Measurements from ENCODE around the gene LGR6. TPM values are rescaled to one million over a fixed set of nuclear protein-coding genes. Genes with fewer than 3 reads are reported as not detected.

Gene LGR6
- total RNA-seq, 1 donor from 2014 or later, result 0.52 TPM

- no peak overlapping the region for H3K4me3 ChIP-seq (ENCODE audit: low read length in 3 of 3)
- no peaks in the 10 kb centered on the region for H3K9me3 ChIP-seq (ENCODE audit: control insufficient read depth in 3 of 3, low read length in 3 of 3)
- H3K27ac ChIP-seq (ENCODE audit: low read depth, low read length), result no peak overlapping the region
- peaks cover 4 to 11% (median 5%) of the 10 kb centered on the region in 3 donors for H3K4me1 ChIP-seq (ENCODE audit: control insufficient read depth in 3 of 3, insufficient read depth in 3 of 3, low read length in 3 of 3)
- no peak overlapping the region for H3K9ac ChIP-seq (ENCODE audit: low read depth in 1 of 3, low read length in 3 of 3)
- no peaks in the 10 kb centered on the region for H3K36me3 ChIP-seq (ENCODE audit: control insufficient read depth in 3 of 3, insufficient read depth in 3 of 3, low read length in 3 of 3)
- no peaks in the 10 kb centered on the region for H3K27me3 ChIP-seq (ENCODE audit: control insufficient read depth in 3 of 3, insufficient read depth in 3 of 3, low read length in 3 of 3)
These were observed 98.5 kb downstream of the LGR6 start for GRCh38 chr1:202291961-202292712.

DNA sequence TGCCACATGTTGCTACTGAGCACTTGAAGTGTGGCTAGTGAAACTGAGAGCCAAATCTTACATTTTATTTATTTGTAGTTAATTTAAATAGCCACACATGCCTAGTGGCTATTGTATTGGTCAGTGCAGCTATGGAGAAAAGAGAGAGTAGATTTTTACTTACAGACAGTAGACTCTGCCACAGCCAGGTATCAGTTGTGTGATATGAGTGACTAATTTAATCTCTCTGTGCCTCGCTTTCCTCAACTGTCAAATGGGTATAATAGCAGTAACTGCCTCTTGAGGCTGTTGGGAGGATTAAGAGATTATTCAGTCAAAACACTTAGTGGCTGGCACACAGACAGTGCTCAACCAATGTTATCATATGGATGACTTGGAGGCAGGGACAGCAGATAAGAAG is 99.2 kb downstream of the LGR6 start:
- Histone ChIP-seq H3K4me3 (ENCODE audit: low read length in 3 of 3) (no peak overlapping the region), H3K9me3 (ENCODE audit: control insufficient read depth in 3 of 3, low read length in 3 of 3) (no peaks in the 10 kb centered on the region), H3K4me1 (ENCODE audit: control insufficient read depth in 3 of 3, insufficient read depth in 3 of 3, low read length in 3 of 3) (peaks cover 0 to 11% (median 2%) of the 10 kb centered on the region in 3 donors), H3K27ac (ENCODE audit: low read depth, low read length) (no peak overlapping the region), H3K36me3 (ENCODE audit: control insufficient read depth in 3 of 3, insufficient read depth in 3 of 3, low read length in 3 of 3) (no peaks in the 10 kb centered on the region), H3K9ac (ENCODE audit: low read depth in 1 of 3, low read length in 3 of 3) (no peak overlapping the region), H3K27me3 (ENCODE audit: control insufficient read depth in 3 of 3, insufficient read depth in 3 of 3, low read length in 3 of 3) (no peaks in the 10 kb centered on the region)

DNA sequence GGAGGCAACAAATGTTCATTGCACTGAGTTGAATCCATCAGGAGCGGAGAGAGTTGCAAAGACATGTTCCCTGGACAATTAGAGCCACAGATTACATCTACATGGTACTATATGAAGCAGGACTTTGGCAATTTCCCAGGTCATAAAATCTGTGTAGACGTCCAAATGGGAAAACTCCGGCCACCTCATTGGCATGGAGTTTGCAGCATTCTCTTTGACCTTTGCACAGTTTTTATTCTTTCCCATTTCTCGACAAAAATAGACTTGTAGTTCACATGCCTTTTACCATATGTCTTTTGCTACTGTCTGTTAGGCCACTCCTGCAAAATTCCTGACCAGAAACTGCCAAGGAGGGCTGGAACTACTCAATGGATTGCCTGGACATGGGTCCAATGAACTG is 100.0 kb downstream of the LGR6 start:
- Histone ChIP-seq H3K27ac (ENCODE audit: low read depth, low read length) (no peak overlapping the region), H3K4me3 (ENCODE audit: low read length in 3 of 3) (no peak overlapping the region), H3K4me1 (ENCODE audit: control insufficient read depth in 3 of 3, insufficient read depth in 3 of 3, low read length in 3 of 3) (peaks cover 0 to 11% (median 2%) of the 10 kb centered on the region in 3 donors), H3K9ac (ENCODE audit: low read depth in 1 of 3, low read length in 3 of 3) (no peak overlapping the region), H3K36me3 (ENCODE audit: control insufficient read depth in 3 of 3, insufficient read depth in 3 of 3, low read length in 3 of 3) (no peaks in the 10 kb centered on the region), H3K27me3 (ENCODE audit: control insufficient read depth in 3 of 3, insufficient read depth in 3 of 3, low read length in 3 of 3) (no peaks in the 10 kb centered on the region), H3K9me3 (ENCODE audit: control insufficient read depth in 3 of 3, low read length in 3 of 3) (no peaks in the 10 kb centered on the region)

DNA sequence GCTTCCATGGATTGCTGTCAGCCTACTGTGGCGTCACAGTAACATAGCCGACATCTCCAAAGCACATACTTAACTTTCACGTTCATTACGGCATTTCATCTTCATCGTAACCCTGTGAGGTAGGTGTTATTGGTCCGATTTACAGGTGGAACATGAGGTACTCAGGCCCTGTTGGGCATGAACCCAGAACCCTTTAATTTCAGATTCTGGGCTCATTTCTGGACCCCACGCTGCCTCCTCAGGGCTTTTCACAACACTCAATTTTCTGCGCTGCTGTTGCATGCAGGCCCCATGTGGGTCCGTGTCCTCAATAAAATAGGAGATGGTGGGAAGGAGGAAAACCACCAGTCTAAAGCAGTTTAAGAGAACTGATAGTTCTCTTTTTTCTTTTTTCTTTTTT is 108.6 kb downstream of the LGR6 start:
- Histone ChIP-seq H3K4me1 (ENCODE audit: control insufficient read depth in 3 of 3, insufficient read depth in 3 of 3, low read length in 3 of 3) (peaks cover 0 to 8% (median 4%) of the 10 kb centered on the region in 3 donors), H3K36me3 (ENCODE audit: control insufficient read depth in 3 of 3, insufficient read depth in 3 of 3, low read length in 3 of 3) (no peaks in the 10 kb centered on the region), H3K9ac (ENCODE audit: low read depth in 1 of 3, low read length in 3 of 3) (no peak overlapping the region), H3K4me3 (ENCODE audit: low read length in 3 of 3) (no peak overlapping the region), H3K9me3 (ENCODE audit: control insufficient read depth in 3 of 3, low read length in 3 of 3) (no peaks in the 10 kb centered on the region), H3K27me3 (ENCODE audit: control insufficient read depth in 3 of 3, insufficient read depth in 3 of 3, low read length in 3 of 3) (no peaks in the 10 kb centered on the region), H3K27ac (ENCODE audit: low read depth, low read length) (no peak overlapping the region)

DNA sequence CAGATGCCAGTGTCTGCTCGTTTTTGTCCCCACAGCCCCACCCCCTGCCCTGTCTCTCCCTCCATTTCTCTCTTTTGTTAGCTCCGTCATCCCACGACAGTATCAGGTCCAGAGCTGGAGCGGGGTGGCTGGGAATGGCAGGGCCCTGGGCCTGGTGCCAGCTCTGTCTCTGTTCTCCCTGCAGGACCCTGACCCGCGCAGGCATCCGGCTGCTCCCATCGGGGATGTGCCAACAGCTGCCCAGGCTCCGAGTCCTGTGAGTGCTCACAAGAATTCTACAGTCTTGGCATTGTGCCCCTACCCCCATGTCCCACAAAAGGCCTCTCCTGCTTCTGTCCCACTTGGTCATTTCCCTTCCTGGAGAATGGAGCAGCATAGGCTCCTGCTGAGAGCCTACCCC is 110.8 kb downstream of the LGR6 start:
- Histone ChIP-seq H3K27ac (ENCODE audit: low read depth, low read length) (no peak overlapping the region), H3K9ac (ENCODE audit: low read depth in 1 of 3, low read length in 3 of 3) (no peak overlapping the region), H3K4me3 (ENCODE audit: low read length in 3 of 3) (no peak overlapping the region), H3K9me3 (ENCODE audit: control insufficient read depth in 3 of 3, low read length in 3 of 3) (no peaks in the 10 kb centered on the region), H3K4me1 (ENCODE audit: control insufficient read depth in 3 of 3, insufficient read depth in 3 of 3, low read length in 3 of 3) (peaks cover 11 to 17% (median 12%) of the 10 kb centered on the region in 3 donors), H3K27me3 (ENCODE audit: control insufficient read depth in 3 of 3, insufficient read depth in 3 of 3, low read length in 3 of 3) (no peaks in the 10 kb centered on the region), H3K36me3 (ENCODE audit: control insufficient read depth in 3 of 3, insufficient read depth in 3 of 3, low read length in 3 of 3) (no peaks in the 10 kb centered on the region)

DNA sequence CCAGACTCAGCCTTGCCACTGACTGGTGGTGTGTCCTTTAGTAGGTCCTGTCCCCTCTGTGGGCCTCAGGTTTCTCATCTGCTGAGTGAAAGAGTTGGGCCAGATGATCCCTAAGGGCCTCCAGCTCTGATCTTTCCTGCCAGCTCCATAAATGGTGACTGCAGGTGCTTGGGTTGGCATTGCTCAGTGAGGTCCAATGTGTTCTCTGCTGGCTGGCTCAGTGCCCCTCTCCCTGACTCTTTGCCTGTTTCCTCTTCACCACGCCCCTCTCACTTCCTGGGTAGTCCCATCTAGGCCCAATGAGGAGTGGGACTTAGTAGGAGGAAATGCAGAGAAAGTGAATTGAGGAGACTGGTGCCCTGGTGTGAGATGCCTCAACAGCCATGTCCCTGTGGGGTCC is 111.6 kb downstream of the LGR6 start:
- H3K4me1 ChIP-seq (ENCODE audit: control insufficient read depth in 3 of 3, insufficient read depth in 3 of 3, low read length in 3 of 3), result peaks cover 11 to 17% (median 12%) of the 10 kb centered on the region in 3 donors

DNA sequence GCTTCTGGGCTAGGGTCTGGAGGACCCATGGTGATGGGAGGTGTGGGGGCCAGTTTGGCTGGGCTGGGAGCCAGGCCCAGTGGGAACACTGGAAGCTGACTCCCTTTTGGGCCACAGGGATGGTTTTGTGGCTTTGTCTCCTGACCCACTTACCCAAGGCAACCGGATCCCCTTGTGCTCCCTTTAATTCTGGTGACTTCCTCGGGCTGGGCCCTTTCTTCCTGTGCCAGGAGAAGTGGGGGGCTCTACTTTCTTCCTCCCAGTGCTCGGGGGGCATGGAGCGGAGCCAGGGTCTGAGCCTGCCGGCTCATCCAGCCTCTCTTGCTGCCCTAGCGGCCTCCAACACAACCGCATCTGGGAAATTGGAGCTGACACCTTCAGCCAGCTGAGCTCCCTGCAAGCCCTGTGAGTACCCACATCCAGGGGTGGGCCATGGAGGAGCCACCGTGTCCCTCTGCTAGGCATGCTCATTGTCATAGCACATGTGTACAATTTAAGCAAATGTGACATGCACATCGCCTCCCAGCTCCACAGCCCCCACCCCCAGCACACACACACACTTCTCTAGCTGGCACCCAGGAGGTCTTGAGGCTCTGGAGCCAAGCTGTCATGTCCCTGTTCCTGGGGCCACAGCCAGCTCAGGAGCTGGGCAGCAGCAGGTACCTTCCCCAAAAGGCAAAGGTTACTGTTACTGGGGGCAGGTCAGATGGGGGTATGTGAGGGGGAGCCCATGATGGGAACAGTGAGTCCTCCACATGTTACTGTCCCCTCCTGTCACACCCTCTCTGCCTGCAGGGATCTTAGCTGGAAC is 113.1 kb downstream of the LGR6 start:
- Histone ChIP-seq H3K9me3 (ENCODE audit: control insufficient read depth in 3 of 3, low read length in 3 of 3) (no peaks in the 10 kb centered on the region), H3K27ac (ENCODE audit: low read depth, low read length) (no peak overlapping the region), H3K9ac (ENCODE audit: low read depth in 1 of 3, low read length in 3 of 3) (no peak overlapping the region), H3K36me3 (ENCODE audit: control insufficient read depth in 3 of 3, insufficient read depth in 3 of 3, low read length in 3 of 3) (no peaks in the 10 kb centered on the region), H3K4me1 (ENCODE audit: control insufficient read depth in 3 of 3, insufficient read depth in 3 of 3, low read length in 3 of 3) (peaks cover 11 to 17% (median 14%) of the 10 kb centered on the region in 3 donors), H3K4me3 (ENCODE audit: low read length in 3 of 3) (no peak overlapping the region), H3K27me3 (ENCODE audit: control insufficient read depth in 3 of 3, insufficient read depth in 3 of 3, low read length in 3 of 3) (no peaks in the 10 kb centered on the region)

More for the DNA sequence above, 111.6 kb downstream of the LGR6 start:
- Histone ChIP-seq H3K27ac (ENCODE audit: low read depth, low read length) (no peak overlapping the region), H3K27me3 (ENCODE audit: control insufficient read depth in 3 of 3, insufficient read depth in 3 of 3, low read length in 3 of 3) (no peaks in the 10 kb centered on the region), H3K9ac (ENCODE audit: low read depth in 1 of 3, low read length in 3 of 3) (no peak overlapping the region), H3K36me3 (ENCODE audit: control insufficient read depth in 3 of 3, insufficient read depth in 3 of 3, low read length in 3 of 3) (no peaks in the 10 kb centered on the region), H3K9me3 (ENCODE audit: control insufficient read depth in 3 of 3, low read length in 3 of 3) (no peaks in the 10 kb centered on the region), H3K4me3 (ENCODE audit: low read length in 3 of 3) (no peak overlapping the region)

GRCh38 chr1:202310071-202310725 is 116.6 kb downstream of the LGR6 start:
- Histone ChIP-seq H3K36me3 (ENCODE audit: control insufficient read depth in 3 of 3, insufficient read depth in 3 of 3, low read length in 3 of 3) (no peaks in the 10 kb centered on the region), H3K9me3 (ENCODE audit: control insufficient read depth in 3 of 3, low read length in 3 of 3) (no peaks in the 10 kb centered on the region), H3K27ac (ENCODE audit: low read depth, low read length) (no peak overlapping the region), H3K4me1 (ENCODE audit: control insufficient read depth in 3 of 3, insufficient read depth in 3 of 3, low read length in 3 of 3) (peaks cover 12 to 15% (median 14%) of the 10 kb centered on the region in 3 donors), H3K27me3 (ENCODE audit: control insufficient read depth in 3 of 3, insufficient read depth in 3 of 3, low read length in 3 of 3) (peaks cover 3 to 4% (median 4%) of the 10 kb centered on the region in 3 donors), H3K9ac (ENCODE audit: low read depth in 1 of 3, low read length in 3 of 3) (no peak overlapping the region), H3K4me3 (ENCODE audit: low read length in 3 of 3) (no peak overlapping the region)

- no peak overlapping the region for H3K4me3 ChIP-seq (ENCODE audit: low read length in 3 of 3)
- H3K9ac ChIP-seq (ENCODE audit: low read depth in 1 of 3, low read length in 3 of 3), result no peak overlapping the region
- H3K36me3 ChIP-seq (ENCODE audit: control insufficient read depth in 3 of 3, insufficient read depth in 3 of 3, low read length in 3 of 3), result no peaks in the 10 kb centered on the region
- H3K27ac ChIP-seq (ENCODE audit: low read depth, low read length), result no peak overlapping the region
- peaks cover 3 to 4% (median 4%) of the 10 kb centered on the region in 3 donors for H3K27me3 ChIP-seq (ENCODE audit: control insufficient read depth in 3 of 3, insufficient read depth in 3 of 3, low read length in 3 of 3)
- H3K4me1 ChIP-seq (ENCODE audit: control insufficient read depth in 3 of 3, insufficient read depth in 3 of 3, low read length in 3 of 3), result peaks cover 12 to 15% (median 14%) of the 10 kb centered on the region in 3 donors
- H3K9me3 ChIP-seq (ENCODE audit: control insufficient read depth in 3 of 3, low read length in 3 of 3), result no peaks in the 10 kb centered on the region
These were observed 117.1 kb downstream of the LGR6 start for GRCh38 chr1:202310746-202311145.
